ENCODE measurements around the gene DGCR2.

DNA sequence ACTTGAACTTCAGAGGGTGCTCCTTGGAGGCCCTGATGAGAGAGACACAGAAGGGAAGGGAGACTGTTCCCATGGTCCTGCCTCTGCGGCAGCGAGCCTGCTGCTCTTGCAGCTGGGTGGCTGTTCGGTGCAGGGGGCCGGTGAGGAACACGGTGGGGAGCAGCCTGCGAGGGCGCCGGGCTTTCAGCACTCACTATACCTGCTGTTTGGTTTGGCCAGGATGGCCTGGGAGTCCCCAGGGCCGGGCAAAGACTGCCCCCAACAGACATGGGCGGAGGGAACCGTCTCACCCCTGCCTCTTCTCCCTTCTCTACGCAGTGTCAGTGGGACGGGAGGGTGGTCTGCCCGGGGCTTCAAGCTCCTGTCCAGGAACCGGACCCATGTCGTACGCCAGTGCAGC lies 128.2 kb downstream of the DGCR2 start:
- TF ChIP-seq, protein P1, sequence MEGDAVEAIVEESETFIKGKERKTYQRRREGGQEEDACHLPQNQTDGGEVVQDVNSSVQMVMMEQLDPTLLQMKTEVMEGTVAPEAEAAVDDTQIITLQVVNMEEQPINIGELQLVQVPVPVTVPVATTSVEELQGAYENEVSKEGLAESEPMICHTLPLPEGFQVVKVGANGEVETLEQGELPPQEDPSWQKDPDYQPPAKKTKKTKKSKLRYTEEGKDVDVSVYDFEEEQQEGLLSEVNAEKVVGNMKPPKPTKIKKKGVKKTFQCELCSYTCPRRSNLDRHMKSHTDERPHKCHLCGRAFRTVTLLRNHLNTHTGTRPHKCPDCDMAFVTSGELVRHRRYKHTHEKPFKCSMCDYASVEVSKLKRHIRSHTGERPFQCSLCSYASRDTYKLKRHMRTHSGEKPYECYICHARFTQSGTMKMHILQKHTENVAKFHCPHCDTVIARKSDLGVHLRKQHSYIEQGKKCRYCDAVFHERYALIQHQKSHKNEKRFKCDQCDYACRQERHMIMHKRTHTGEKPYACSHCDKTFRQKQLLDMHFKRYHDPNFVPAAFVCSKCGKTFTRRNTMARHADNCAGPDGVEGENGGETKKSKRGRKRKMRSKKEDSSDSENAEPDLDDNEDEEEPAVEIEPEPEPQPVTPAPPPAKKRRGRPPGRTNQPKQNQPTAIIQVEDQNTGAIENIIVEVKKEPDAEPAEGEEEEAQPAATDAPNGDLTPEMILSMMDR (optimal IDR thresholded peaks at IDR 0.05 in 1 of 3, IDR thresholded peaks at IDR 0.05 in 1 of 3, conservative IDR thresholded peaks at IDR 0.05 in 1 of 3; ENCODE audit: extremely low read depth in 1 of 3, insufficient read depth in 2 of 3, low read length in 3 of 3): no peak
- TF ChIP-seq EZH2 (IDR thresholded peaks at IDR 0.05; ENCODE audit: low read length): no peak
